Measurements from ENCODE around the gene PGAP6.
"Not testable (repeated sequence)": the region's sequence is repeated elsewhere in the genome, so short reads cannot be mapped to it uniquely, and the experiment has no call there.

The PGAP6 gene

GRCh38 chr16:366476-366875, 15.3 kb downstream of the PGAP6 start:
- no peak for DNase-seq

- DNase-seq: no peak
Measured at GRCh38 chr16:364595-365491, 16.9 kb downstream of the PGAP6 start.

- no peak for DNase-seq
Measured at GRCh38 chr16:363766-364490, 17.9 kb downstream of the PGAP6 start.

- no peak for DNase-seq
Measured at GRCh38 chr16:363110-363765, 18.5 kb downstream of the PGAP6 start.

- DNase-seq: not testable (repeated sequence)
Measured at GRCh38 chr16:362702-362999, 19.1 kb downstream of the PGAP6 start.

GRCh38 chr16:361872-362701, 19.7 kb downstream of the PGAP6 start:
- peak; percentile 72 to 82 for DNase-seq

- no peak for DNase-seq
Measured at GRCh38 chr16:361341-361871, 20.4 kb downstream of the PGAP6 start.

- no peak for DNase-seq
Measured at GRCh38 chr16:360698-361336, 21.0 kb downstream of the PGAP6 start.

- DNase-seq: no peak
Measured at GRCh38 chr16:359871-360697, 21.7 kb downstream of the PGAP6 start.

- no peak for DNase-seq
Measured at GRCh38 chr16:359067-359763, 22.6 kb downstream of the PGAP6 start.

- DNase-seq: no peak
Measured at GRCh38 chr16:356741-357140, 25.0 kb downstream of the PGAP6 start.

GRCh38 chr16:354971-355461, 26.8 kb downstream of the PGAP6 start:
- peak; percentile 49 to 74 for DNase-seq

GRCh38 chr16:354291-354881, 27.4 kb downstream of the PGAP6 start:
- no peak for DNase-seq

GRCh38 chr16:353404-354290, 28.1 kb downstream of the PGAP6 start:
- no peak for DNase-seq

GRCh38 chr16:352547-353403, 29.0 kb downstream of the PGAP6 start, which contains the start of gene AXIN1:
Gene AXIN1, minus strand, starts transcription at chr16:352723. Its CDS starts 5,698 bp downstream, at chr16:347025.
- DNase-seq: peak; percentile 100

GRCh38 chr16:351804-352520, 29.8 kb downstream of the PGAP6 start:
- DNase-seq: peak in 1 of 2 donors; percentile 47

- no peak for DNase-seq
Measured at GRCh38 chr16:350203-350602, 31.6 kb downstream of the PGAP6 start.

Measured in CD4-positive, alpha-beta T cell treated with Interferon alpha-2 for 1 hour (primary cell).